ENCODE results near the gene SMG9.

The SMG9 gene

DNA sequence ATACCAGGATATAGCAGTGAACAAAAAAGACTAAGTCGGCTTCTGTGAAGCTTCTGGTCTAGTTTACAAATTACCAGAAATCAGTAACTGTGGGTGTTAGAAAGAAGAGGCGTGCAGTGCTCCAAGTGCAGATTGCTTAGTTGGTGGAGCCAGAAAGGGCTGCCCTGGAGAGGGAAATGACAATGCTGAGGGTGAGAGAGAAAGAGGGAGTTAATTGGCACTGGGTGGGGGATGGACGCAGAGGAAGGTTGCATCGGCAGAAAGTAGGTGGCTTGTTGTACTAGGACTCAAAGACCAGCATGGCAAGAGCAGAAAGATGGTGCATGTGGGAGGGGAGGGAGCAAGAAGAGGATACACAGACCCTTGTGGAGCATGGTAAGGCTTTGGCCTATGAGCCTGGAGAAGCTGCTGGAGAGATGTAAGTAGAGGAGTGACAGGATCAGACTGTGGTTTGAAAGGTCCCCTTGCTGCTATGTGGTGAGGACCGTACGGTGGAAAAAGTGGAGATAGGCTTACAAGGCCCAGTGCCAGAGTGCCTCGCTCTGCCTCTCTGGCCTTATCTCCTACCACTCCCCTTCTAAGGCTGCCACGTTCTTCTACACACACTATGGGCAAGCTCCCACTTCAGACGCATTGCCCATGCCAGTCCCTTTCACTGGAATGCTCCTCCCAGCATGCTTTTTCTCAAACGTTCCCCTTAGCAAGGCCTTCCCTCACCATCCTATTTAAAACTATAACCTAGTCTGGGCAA lies 13.5 kb downstream of the SMG9 start:
- TF ChIP-seq, protein P1, sequence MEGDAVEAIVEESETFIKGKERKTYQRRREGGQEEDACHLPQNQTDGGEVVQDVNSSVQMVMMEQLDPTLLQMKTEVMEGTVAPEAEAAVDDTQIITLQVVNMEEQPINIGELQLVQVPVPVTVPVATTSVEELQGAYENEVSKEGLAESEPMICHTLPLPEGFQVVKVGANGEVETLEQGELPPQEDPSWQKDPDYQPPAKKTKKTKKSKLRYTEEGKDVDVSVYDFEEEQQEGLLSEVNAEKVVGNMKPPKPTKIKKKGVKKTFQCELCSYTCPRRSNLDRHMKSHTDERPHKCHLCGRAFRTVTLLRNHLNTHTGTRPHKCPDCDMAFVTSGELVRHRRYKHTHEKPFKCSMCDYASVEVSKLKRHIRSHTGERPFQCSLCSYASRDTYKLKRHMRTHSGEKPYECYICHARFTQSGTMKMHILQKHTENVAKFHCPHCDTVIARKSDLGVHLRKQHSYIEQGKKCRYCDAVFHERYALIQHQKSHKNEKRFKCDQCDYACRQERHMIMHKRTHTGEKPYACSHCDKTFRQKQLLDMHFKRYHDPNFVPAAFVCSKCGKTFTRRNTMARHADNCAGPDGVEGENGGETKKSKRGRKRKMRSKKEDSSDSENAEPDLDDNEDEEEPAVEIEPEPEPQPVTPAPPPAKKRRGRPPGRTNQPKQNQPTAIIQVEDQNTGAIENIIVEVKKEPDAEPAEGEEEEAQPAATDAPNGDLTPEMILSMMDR (conservative IDR thresholded peaks at IDR 0.05; ENCODE audit: control insufficient read depth, insufficient read depth, low read depth, low read length) = no peak
- DNase-seq (ENCODE audit: low read depth) = no peak
- H3K4me3 ChIP-seq (ENCODE audit: control insufficient read depth, low read depth, low read length) = no peak overlapping the region

DNA sequence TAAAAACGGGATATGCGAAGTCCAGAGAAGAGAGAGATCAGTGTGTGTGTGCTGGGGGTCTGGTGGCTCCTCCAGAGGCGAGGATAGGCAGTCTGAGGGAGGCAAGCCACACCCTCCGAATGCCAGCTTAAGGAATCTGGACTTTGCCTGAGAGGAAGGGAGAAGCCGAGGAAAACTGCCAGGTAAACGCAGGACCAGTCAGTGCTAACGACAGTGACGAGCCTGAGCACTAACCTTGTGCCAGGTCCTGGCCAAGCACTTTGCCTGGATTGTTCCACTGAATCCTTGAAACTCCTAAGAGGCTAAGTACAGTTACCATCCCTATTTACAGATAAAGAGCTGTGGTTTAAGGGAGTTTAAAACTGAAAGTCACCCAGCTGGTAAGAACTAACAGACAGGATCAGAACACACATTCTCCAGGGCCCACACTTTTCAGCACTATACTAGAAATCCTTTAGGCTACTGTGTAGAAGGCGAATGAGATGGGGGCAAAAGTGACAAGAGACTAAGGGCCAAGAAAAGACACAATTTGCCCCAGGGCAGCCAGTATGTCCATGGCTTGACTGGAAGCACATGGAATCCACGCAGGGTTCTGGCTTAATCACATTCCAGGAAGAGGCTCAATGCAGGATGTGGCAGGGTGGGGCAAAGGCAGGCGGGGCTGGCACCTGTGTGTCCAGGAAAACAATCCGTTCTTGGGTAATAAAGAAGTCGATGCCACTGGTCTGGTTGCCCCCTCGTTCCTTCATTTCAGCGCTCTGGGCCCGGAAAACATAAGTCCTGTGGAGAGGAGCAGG lies 15.1 kb downstream of the SMG9 start:
- H3K4me3 ChIP-seq (ENCODE audit: control insufficient read depth, low read depth, low read length) = no peak overlapping the region
- TF ChIP-seq, protein P1 (conservative IDR thresholded peaks at IDR 0.05; ENCODE audit: control insufficient read depth, insufficient read depth, low read depth, low read length) = no peak
- no peak for DNase-seq (ENCODE audit: low read depth)

DNA sequence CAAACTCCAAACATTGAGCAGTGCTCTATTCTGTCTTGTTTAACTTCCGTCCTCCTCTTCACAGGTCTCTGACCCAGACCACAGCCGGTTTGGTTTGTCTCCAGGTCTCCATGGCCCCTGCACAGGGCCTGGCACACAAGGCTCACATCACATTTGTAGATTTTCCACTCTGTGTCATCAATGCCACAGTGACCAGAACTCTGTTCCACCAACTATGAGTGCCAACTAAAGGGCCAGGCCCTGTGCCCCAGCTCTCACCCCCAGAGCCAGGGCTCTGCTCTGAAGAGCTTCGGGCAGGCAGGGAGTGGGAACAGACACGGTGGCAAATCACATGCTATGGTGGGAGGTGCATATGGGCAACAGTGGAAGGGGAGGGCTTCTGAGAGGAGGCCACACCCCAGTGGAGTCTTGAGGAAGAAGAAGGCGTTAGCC lies 16.0 kb downstream of the SMG9 start:
- H3K4me3 ChIP-seq (ENCODE audit: control insufficient read depth, low read depth, low read length) = no peak overlapping the region
- no peak for DNase-seq (ENCODE audit: low read depth)
- TF ChIP-seq, protein P1 (conservative IDR thresholded peaks at IDR 0.05; ENCODE audit: control insufficient read depth, insufficient read depth, low read depth, low read length) = no peak

DNA sequence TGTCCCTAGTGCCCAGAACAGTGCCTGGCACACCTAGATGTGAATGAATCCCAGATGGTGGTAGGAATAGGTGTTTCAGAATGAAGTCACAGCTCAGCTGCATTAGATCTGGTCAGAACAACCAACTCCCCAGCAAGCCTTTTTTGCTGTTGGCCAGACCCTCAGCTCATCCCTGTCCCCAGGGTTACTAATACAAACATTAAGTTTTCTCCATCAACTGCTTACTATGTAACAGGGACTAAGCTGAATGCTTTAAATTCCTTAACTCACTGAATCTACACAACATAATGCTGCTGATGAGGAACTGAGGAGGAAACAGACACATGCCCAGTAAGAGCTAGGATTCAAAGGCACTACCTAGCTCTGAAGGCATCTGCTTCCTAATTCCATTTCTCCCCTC lies 18.8 kb downstream of the SMG9 start:
- no peak for DNase-seq (ENCODE audit: low read depth)
- TF ChIP-seq, protein P1 (conservative IDR thresholded peaks at IDR 0.05; ENCODE audit: control insufficient read depth, insufficient read depth, low read depth, low read length) = no peak
- no peak overlapping the region for H3K4me3 ChIP-seq (ENCODE audit: control insufficient read depth, low read depth, low read length)

DNA sequence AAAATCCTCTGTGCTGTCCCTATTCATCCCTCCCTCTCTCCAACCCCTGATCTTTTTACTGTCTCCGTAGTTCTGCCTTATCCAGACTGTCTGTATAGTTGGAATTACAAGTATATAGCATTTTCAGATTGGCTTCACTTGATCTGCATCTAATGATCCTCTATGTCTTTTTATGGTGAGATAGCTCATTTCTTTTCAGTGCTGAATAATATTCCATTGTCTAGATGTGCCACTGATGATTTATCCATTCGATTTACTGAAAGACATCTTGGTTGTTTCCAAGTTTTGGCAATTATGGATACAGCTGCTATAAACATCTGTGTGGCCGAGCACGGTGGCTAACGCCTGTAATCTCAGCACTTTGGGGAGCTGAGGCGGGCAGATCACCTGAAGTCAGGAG lies 19.7 kb downstream of the SMG9 start:
- no peak for DNase-seq (ENCODE audit: low read depth)
- TF ChIP-seq, protein P1 (conservative IDR thresholded peaks at IDR 0.05; ENCODE audit: control insufficient read depth, insufficient read depth, low read depth, low read length) = no peak

DNA sequence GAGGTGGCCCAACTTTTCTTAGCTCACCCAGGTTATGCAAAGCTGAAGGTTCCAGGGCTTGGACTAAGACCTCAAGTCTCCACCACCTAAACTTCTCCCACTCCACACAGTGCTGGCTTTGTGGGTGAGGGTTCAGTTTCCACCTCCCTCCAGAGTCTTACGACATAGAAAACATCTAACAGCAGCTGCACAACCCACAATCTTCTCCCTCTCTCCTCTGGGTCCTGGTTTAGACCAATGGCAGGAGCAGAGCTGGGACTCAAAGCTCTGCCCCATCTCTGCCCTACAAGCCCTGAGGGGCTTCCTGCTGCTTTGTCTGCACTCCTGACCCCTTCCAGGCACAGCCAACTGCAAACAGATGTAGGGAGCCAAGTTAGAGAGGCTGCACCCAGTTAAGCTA lies 22.9 kb downstream of the SMG9 start:
- peak; percentile 28 for DNase-seq (ENCODE audit: low read depth)
- H3K4me3 ChIP-seq (ENCODE audit: control insufficient read depth, low read depth, low read length) = no peak overlapping the region
- TF ChIP-seq, protein P1 (conservative IDR thresholded peaks at IDR 0.05; ENCODE audit: control insufficient read depth, insufficient read depth, low read depth, low read length) = no peak

More for the DNA sequence above, 19.7 kb downstream of the SMG9 start:
- no peak overlapping the region for H3K4me3 ChIP-seq (ENCODE audit: control insufficient read depth, low read depth, low read length)
